GM19372 (cell line): ENCODE results near the gene GRM7.

Experiments
- ATAC-seq: cut with Tn5 transposase; IDR thresholded peaks from one replicate; pipeline ENCODE4 v1.9.1; 2021; ENCODE audit warnings: mild to moderate bottlenecking, low read depth, moderate library complexity; ENCODE audit not compliant: unreplicated experiment

The GRM7 gene

DNA sequence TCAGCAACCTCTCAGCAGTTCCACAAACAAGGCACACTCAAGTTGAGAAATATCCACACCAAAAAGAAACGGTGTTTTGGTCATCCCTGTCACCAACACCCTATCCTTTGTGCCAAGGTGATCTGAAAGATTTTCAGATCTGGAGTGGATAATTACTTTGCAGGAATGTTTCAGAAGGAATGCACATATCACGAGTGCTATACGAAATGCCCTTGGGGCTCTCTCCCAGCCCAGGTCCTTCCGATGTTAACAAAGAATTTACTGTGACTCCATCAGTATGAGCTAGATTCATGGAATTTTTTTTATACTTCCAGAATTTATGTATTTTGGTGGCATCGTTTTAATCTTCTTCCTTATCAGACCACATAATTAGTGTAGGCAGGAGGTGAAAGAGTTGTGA, 105.0 kb downstream of the GRM7 start:
- ATAC-seq, result no peak

DNA sequence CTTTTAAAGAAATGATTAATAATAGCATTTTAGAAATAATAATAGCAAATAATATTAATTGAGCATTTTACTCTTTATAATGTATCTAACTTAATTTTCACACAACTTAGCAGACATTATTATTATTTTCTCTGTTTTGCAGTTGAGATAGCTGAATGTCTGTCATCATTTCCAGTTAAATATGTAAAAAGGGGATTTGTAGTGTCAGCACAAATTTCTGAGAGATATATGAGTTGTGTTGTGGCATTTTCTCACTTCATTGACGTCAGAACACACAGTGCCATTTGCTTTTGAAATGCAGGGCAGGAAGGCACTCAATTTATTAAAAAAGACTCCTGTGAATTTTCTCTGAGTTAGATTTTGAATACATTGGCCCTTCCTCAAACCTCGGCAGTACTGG, 111.0 kb downstream of the GRM7 start:
- no peak for ATAC-seq

DNA sequence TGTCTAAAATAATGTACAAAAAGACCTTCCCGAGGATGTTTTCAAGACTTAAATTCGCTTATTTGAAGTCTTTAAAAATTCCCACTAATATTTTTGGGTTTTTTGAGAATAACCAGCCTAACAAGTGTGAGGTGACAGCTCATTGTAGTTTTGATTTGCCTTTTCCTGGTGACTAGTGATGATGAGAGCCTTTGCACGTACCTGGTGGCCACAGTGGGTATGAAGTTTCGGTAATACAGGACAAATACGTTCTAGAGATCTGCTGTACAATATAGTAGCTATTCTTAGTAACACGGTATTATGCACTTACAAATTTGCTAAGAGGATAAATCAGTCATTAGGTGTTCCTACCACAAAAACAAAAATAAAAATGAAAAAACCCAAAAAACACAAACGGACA, 124.9 kb downstream of the GRM7 start:
- ATAC-seq, result no peak

DNA sequence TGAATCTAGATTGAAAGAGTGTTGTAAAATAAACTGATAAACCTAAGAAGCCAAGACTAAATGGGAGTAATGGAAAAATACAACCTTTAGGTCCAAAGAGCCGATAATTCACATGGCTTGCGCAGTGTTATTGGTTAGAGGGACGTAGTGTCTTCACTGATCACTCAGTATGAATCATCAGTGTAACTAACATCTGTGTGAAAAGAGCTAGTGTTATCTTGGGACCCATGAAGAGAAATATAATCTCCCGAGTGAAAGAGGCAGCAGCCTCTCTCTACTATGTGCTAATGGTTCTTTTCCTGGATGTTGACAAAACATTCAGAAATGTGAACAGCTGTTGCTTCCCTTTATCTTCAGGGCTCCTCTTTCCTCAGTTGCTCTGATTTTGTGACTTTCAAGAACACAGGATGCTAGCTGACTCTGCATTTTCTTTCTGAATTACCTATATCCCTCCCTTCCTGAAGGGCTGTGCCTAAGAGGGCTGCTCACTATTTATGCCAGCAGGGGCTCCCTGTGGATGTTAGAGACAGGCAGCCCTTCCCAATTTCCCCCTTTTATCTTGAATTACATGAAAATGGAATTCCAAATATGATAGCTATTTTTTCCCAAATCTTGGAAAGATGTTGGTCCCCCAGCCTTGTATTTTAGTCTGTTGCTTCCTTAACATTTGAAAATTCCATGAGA, 128.8 kb downstream of the GRM7 start:
- no peak for ATAC-seq

DNA sequence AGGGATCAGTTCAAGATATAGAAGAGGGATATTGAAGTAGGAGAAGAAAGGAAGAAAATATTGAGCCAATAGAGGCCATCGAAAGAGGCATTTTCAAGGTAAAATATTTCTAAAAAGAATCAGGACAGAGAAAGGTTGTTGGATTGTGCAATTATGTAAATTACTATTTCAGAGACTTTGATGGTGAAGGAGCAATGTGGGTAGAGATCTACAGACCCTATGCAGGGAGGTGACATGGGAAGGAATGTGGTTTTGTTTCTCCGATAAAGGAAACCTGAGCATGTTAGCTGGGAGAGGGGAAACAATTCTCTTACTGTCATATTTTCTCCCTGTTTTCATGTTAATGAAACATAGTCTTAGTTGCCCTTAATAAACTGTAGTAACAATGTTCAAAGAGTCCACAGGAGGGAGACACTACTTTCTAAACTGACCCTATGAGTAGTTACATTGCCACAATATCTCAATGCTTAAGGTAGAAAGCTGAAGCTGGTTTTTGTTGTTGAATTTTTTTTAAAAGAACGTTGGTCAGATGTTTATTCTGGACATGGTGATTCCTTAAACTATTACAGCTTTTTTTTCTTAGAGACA, 133.3 kb downstream of the GRM7 start:
- no peak for ATAC-seq

DNA sequence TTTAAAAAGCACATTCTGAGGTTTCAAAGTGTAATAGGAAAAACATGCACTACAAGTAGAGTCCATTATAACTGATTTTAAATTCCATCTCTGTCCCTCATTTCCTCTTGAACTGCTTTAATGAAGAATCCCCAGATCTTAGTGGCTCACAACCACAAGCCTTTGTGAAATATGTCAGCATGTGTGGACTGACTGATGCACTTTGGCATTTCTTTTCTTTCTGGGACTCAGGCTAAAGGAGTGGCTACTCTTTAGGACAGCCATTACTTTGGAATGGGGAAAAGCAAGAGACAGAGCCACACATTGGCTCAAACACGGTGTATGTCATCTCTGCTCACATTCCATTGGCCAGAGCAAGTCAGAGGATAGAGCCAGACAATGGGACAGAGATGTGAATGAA, 139.6 kb downstream of the GRM7 start:
- no peak for ATAC-seq

DNA sequence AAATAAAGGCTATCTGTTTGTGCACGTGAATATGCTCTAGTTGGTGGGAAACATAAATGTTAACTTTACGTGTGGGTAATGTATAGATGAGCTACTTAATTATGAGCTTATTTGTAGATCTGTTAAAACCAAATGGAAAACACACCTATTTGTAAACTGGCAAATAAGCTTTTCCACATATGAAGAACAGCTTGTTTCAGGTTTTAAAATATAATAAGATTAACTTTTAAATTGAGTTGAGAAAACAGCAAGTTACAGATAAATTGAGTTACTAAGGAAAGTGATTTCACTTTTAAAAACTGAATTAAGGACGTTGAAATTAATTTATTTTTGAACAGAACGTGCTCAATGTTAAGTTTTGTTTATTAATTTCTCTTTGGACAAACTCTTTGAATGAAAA, 140.5 kb downstream of the GRM7 start:
- ATAC-seq, result no peak

DNA sequence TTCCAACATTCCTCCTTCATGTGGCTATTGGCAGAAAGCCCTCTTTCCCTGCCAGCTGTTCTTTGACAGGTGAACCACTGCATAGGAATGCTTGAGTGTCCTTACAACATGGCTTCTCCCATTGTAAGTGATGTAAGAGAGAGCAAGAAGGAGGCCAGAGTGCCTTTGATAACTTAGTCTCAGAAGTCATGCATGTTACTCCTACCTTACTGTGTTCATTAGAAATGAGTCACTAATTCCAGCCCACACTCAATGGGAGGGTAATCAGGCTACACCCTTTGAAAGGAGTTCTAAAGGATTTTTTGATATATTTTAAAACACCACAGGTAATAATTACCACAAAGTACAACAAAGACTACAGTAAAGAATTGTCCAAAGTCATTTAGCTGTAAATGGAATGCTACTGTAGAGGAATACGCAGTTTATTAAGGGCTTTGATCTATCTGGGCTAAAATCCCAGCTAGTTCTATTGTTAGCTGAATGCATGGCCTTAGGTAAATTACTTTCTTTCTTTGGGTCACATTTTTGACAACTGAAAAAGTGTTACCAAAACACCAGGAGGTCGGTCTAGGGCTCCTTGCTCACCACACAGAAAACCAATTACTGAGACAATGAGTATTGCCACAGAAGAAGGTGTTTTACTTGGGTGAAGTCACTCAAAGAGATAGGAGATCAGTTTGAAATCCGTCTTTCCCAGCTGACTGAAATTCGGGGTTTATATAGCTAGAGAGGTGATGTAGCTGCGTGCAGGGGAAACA, 154.9 kb downstream of the GRM7 start:
- ATAC-seq, result no peak

DNA sequence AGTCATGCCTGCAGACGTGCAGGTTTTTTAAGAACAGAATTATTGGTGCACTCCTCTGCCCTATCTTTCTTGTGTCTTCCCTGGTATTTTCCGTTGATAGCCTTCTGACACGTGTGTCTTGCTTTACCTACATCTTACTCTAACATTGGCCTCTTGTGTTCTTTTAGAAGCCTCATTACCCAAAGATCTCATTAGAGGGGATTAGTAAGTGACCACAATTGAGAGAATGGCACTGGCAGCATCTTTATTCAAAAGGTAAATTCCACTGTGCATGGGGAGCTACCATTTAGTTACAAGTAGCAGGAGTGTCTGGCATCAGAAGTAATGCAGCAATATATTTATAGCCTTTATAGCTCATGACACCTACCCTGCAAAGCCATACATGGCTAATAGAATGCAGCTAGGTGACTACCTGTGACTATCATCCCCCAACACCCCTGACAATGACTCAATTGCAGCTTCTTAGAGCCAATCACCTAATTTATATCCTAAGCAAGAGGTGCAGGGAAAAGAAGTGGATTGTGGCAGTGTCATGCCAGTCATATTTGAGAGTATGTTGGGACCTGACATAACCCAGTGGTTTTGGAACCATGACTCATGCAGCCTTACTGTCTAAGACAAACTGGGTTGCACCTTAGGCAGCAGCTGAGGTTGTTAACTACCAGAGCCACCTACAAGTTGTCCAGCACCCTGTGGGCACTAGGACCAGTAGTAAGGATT, 164.8 kb downstream of the GRM7 start:
- no peak for ATAC-seq

DNA sequence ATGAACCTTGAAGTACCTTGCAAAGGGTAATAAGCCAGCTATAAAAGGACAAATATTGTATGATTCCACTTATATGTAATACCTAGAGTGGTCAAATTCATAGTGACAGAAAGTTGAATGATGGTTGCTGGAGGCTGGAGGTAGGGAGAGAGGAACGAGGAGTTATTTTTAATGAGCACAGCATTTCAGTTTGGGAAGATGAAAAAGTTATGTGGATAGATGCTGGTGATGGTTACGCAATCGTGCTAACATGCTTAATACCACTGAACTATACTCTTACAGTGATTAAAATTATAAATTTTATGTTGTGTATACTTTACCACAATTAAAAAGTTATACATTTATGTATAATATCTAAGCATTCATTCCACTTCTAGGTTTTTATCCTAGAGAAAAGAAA, 168.6 kb downstream of the GRM7 start:
- no peak for ATAC-seq

DNA sequence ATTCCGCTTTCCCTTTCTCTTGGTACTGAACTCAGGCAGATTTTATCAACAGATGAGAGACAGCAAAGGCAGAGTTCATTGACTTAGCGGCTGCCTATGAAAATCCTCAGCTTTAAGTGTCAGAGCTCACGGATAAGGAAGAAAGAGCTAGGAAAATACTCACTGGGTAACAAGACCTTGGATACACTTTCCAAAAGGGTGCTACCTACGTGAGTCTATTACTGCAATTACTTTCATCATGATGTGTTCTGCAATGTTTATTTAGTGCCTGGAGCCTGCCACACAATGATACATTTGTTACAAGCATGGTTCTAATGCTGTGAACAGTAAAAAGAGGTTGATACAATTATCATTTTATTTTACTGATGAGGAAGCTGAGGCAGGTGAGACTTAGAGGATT, 177.5 kb downstream of the GRM7 start:
- no peak for ATAC-seq

DNA sequence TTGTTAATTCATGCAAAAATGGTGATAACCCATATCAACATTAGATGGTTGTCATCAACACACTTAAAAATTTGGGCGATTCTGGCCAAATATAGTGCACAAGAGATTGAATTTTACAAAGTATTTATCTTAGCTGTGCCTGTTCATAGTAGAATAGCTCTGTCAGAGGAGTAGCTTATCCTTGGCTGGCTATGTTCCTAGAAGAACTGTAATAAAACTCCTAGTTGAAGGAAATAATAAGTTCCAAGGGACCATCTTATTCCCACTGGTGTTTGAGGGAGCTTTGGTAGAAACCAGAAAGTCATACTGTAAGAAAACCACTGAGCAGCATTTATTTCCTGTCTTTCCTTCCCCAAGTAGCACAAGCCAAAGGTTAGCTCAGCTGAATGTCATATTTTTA, 201.8 kb downstream of the GRM7 start:
- ATAC-seq, result no peak

DNA sequence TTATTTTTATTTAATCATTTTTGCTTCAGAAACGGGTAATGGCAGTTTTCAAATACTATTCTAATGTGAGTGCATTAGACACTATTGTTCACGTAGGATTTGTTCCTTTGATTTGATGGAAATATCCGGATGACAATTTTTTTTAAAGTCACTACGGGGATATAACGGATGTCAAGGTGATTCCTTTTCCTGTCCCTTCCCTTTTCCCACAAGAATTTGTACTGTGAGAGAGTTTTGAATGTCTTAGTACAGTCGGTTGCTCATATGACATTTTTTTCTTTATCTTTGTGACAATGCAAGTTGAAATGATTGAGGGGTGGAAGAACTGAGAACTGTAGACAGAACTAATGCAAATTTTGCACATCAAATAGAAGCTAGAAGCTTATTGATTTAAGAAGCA, 209.5 kb downstream of the GRM7 start:
- ATAC-seq, result no peak

DNA sequence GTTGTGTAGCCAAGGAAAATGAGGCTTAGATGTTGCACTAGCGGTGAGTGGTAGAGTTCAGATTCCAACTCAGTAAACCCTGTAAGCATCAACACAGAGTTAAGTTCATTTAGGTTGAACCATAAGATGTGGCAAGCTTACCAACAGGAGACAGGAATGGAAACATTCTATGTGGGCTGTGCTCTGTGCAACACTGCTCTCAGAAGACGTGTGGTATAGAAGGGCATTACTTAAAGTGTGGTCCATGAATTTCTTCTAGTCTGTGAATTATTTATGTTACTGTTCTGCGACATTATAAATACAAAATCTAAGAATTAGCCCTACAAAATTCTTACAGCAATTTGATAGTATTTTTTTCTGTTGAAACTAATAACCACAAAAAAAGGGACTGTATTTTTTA, 213.3 kb downstream of the GRM7 start:
- ATAC-seq, result no peak

DNA sequence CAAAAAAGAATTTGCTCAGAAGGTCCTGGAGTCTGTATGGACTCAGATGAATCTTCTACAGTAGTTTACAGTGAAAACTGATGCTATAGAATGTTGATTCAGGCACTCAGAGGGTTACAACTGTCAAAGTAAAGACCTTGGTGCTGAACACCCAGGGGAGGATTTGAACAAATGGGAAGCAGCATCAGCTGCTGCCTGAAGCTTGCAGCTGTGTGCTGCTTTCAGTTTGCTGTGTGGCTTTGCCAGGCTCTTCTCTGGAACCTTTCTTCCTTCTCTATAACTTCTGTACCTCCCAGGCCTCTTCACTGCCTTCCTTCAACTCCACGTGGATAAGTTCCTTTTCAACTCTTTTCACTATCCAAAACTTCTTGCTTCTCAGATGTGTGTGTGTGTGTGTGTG, 214.2 kb downstream of the GRM7 start:
- ATAC-seq, result no peak

DNA sequence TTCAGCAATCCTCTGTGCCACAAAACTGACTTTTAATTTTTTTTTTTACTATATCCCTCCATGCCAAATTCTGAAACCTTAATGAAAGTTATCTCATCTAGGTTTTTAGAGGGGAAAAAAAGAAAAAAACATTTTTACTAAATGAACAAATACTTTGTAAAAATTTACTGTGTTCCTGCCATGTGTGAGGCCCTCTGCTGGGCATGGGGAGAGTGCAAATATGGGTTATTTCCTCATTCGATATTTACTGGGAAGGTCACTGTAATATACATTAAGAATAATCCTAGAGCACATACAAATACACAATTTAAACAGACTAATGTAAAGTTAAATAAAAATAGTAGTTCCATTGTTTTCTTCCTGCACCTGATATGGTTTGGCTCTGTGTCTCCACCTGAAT, 215.0 kb downstream of the GRM7 start:
- ATAC-seq, result no peak

DNA sequence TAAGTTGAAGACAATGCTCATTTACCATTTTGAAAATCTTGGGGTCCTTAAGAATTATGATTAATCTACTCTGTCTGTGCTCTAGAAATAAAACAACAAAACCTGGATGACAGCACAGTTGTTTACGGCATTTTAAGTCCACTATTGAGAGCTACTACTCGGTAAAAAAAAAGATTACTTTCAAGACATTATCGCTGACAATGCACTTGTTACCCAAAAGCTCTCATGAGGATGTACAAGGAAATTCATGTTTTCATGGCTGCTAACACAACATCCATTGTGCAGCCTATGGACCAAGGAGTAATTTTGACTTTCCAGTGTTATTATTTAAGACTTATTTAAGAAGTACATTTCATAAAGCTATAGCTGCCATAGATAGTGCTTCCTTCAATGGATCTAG, 221.3 kb downstream of the GRM7 start:
- no peak for ATAC-seq

DNA sequence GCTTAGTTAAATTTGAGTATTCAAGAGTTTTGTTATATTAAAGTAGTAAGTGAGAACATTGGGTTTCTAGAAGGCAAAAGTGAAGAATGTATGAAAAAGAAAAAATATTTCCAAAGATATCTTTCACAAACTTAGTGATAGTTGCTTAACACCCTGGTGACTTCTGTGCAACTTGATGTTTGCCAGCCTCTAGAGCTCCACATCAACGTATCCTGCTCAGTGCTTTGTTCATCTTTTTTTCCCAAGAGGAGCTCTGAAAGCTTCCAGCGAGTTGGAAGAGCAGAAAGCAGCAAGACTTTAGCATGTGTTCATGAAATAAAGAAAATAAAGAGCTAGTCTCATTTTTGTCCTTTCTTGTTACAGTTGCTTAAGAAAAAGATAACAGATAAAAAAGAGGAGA, 225.5 kb downstream of the GRM7 start:
- no peak for ATAC-seq

DNA sequence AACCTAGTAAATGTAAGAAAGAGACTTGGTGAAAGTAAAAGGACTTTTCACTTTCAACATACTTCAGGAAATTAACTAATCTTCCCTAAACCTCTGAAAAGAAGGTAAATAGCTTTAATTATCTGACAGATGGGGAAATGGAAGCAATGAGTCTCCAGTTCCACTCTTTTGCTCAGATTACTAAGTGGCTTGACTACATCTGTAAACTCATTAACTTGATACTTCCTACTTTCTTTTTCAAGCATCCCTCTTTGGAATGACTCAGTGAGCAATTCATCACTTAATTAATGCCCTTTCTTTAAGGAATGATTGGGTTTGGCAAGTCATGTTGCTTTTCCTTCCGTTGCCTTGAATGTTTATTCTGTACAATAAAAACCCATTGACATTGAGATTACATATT, 234.2 kb downstream of the GRM7 start:
- ATAC-seq, result no peak

DNA sequence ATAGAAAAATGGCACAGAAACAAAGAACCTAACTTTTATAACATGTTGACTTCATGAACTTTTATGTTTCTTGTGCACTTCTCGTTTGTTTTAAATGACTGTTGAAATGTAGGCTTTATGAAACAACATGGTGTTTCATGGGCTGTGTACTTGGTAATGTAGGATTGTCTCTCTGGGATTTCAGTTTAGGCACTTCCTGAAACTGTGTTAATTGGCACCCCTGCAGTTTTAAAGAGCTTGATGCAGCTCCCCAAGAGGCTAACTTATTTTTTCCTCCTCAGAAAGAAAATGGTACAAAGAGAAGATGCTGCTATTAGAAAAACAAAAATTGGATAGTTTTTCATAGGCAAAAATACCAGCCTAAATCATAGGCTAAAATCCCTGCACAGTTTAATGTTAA, 239.2 kb downstream of the GRM7 start:
- no peak for ATAC-seq

DNA sequence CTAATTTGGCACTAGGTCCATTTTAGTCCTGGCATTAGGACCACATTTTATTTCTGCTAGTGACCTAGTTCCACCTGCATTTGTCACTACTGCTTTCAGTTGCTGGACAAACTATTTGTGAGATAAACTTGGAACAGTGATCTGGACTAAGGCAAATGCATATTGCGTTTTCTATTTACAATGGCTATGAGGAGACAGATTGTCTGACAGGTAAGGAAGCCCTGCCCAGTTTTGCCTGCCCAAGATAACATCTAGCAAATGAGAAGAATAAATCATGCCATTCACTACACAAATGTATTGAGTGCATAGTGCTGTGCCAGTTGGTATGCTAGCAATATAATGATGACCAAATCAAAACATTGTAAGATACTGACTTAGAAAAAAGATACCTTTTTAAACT, 245.7 kb downstream of the GRM7 start:
- ATAC-seq, result no peak
